HEK293T (cell line): ENCODE measurements around the gene NARF.

ENCODE experiments used
- CTCF ChIA-PET: fragments of 350-600 bp; formaldehyde crosslinking; extraction: SDS; loops from one replicate; lab custom pipeline; 2021; ENCODE audit warnings: antibody characterized with exemption, inconsistent platforms; lab: Yijun Ruan, JAX
- POLR2A ChIA-PET: fragments of 350-600 bp; formaldehyde crosslinking; extraction: SDS; loops from one replicate; lab custom pipeline; 2020; ENCODE audit warnings: antibody characterized with exemption, inconsistent platforms; lab: Yijun Ruan, JAX
- DNase-seq: peaks from one replicate; pipeline ENCODE4 v3.0.0; 2012; ENCODE audit warnings: mixed read lengths; ENCODE audit errors: extremely low spot score
- ARNT ChIP-seq: fragments of 450-650 bp; IDR thresholded peaks from 2 replicates; pipeline ENCODE4 v1.6.1; 2017; ENCODE audit warnings: mild to moderate bottlenecking
- BHLHE40 ChIP-seq: fragments of 450-650 bp; IDR thresholded peaks from 2 replicates; pipeline ENCODE4 v1.6.1; 2016; ENCODE audit warnings: mild to moderate bottlenecking, moderate library complexity, borderline replicate concordance
- CTBP1 ChIP-seq: fragments of 450-650 bp; IDR thresholded peaks from 2 replicates; pipeline ENCODE4 v1.6.1; 2016; ENCODE audit warnings: borderline replicate concordance
- ELF4 ChIP-seq: fragments of 450-650 bp; IDR thresholded peaks from 2 replicates; pipeline ENCODE4 v1.6.1; 2017; ENCODE audit warnings: antibody characterized with exemption
- FOXA1 ChIP-seq: fragments of 450-650 bp; IDR thresholded peaks from 2 replicates; pipeline ENCODE4 v1.6.1; 2016; ENCODE audit warnings: mild to moderate bottlenecking
- FOXK2 ChIP-seq: fragments of 450-650 bp; IDR thresholded peaks from 2 replicates; pipeline ENCODE4 v1.6.1; 2016; ENCODE audit warnings: mild to moderate bottlenecking
- FOXM1 ChIP-seq: fragments of 450-650 bp; IDR thresholded peaks from 2 replicates; pipeline ENCODE4 v1.6.1; 2017; ENCODE audit warnings: mild to moderate bottlenecking, borderline replicate concordance
- HDGF ChIP-seq: fragments of 450-650 bp; IDR thresholded peaks from 2 replicates; pipeline ENCODE4 v1.6.1; 2017; ENCODE audit warnings: antibody characterized with exemption, borderline replicate concordance
- L3MBTL2 ChIP-seq: fragments of 450-650 bp; conservative IDR thresholded peaks from 2 replicates; pipeline ENCODE4 v1.6.1; 2016; ENCODE audit warnings: mild to moderate bottlenecking
- LEF1 ChIP-seq: fragments of 450-650 bp; IDR thresholded peaks from 2 replicates; pipeline ENCODE4 v1.6.1; 2017; ENCODE audit warnings: mild to moderate bottlenecking, borderline replicate concordance
- NFRKB ChIP-seq: fragments of 450-650 bp; IDR thresholded peaks from 2 replicates; pipeline ENCODE4 v1.6.1; 2016; ENCODE audit warnings: mild to moderate bottlenecking, moderate library complexity
- SP1 ChIP-seq: fragments of 450-650 bp; IDR thresholded peaks from 2 replicates; pipeline ENCODE4 v1.6.1; 2017
- SUZ12 ChIP-seq: fragments of 450-650 bp; IDR thresholded peaks from 2 replicates; pipeline ENCODE4 v1.6.1; 2016; ENCODE audit warnings: mild to moderate bottlenecking
- TARDBP ChIP-seq: fragments of 450-650 bp; IDR thresholded peaks from 2 replicates; pipeline ENCODE4 v1.6.1; 2016
- ZNF384 ChIP-seq: fragments of 450-650 bp; IDR thresholded peaks from 2 replicates; pipeline ENCODE4 v1.6.1; 2016
- TF ChIP-seq, protein P1 (sequence below): fragments of 450-650 bp; IDR thresholded peaks from 2 replicates; pipeline ENCODE4 v1.6.1; 2016

Gene NARF

DNA sequence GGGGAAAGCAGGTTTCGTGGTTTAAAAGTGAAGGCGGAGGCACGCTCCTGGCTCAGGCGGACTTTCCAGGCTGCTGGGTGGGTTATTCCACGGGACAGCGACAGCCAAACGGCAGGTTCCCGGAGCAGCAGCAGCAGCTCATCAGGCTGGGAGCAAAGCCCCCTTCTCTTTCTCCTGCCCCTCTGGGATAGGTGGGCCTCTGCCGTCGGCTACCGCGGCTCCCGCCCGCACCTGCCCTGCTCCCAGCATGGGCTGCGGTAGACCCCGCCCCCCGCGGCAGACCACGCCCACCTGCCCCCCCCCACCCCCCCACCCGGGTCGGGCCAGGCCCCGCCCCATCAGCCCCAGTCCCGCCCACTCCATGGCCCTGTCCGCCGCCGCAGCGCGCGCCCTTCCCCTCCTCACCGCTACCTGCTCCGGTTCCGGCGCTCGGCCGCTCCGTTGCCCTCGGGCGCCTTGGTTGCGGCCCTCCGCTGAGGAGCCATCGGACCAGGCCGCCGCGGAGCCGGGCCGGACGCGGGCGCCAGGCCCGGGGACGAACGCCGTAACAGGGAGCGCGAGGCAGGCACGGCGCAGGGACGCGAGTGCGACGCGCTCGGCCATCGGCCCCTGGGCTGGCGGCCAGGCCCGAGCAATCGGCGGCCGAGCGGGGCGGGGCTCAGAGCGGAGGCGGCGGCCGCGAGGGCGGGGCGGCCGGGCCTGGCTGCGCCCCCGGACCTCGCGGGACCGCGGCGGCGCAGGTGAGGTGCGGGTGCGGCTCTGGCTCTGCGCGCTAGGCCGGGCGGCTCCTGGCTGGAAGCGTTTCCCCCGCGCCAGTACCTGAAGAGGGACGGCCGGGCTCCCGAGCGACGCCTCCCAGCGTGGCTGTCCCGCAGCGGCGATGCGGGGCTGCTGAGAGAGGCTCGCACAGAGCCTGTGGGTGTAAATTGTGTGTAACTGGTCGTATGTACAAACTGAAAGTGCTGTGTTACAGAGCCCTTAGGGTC is 40.2 kb upstream of the NARF start, which contains the start of the genes HEXD and OGFOD3:
Gene HEXD (plus strand): TSS at position 347 of the 986 bp plus-strand sequence. CDS start 1,453 bp downstream, outside the sequence.
Gene OGFOD3 (minus strand): TSS at position 586 of the 986 bp plus-strand sequence. CDS start 101 bp downstream, at position 485.
- DNase-seq = peak; percentile 98
- TF ChIP-seq, protein P1, sequence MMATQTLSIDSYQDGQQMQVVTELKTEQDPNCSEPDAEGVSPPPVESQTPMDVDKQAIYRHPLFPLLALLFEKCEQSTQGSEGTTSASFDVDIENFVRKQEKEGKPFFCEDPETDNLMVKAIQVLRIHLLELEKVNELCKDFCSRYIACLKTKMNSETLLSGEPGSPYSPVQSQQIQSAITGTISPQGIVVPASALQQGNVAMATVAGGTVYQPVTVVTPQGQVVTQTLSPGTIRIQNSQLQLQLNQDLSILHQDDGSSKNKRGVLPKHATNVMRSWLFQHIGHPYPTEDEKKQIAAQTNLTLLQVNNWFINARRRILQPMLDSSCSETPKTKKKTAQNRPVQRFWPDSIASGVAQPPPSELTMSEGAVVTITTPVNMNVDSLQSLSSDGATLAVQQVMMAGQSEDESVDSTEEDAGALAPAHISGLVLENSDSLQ = no peak
- TF ChIP-seq ZNF384 (no peak), BHLHE40 (no peak), FOXM1 (peak; percentile 93), TARDBP (no peak), SP1 (no peak), L3MBTL2 (peak; percentile 45), LEF1 (peak; percentile 49; the same call in 1 of the 2 replicates), FOXK2 (no peak), SUZ12 (no peak), HDGF (no peak), ELF4 (no peak), CTBP1 (no peak), ARNT (peak; percentile 88), NFRKB (no peak), FOXA1 (no peak)
- ChIA-PET POLR2A (interaction anchor here (1.1 to 1.2 kb wide), 2 partner anchors 27 to 52 kb away, joined by 3 read pairs; no protein-coding TSS in a partner anchor), CTCF (interaction anchor here (0.6 to 1.0 kb wide), 2 partner anchors 9 to 28 kb away, joined by 3 to 5 read pairs; no protein-coding TSS in a partner anchor)

DNA sequence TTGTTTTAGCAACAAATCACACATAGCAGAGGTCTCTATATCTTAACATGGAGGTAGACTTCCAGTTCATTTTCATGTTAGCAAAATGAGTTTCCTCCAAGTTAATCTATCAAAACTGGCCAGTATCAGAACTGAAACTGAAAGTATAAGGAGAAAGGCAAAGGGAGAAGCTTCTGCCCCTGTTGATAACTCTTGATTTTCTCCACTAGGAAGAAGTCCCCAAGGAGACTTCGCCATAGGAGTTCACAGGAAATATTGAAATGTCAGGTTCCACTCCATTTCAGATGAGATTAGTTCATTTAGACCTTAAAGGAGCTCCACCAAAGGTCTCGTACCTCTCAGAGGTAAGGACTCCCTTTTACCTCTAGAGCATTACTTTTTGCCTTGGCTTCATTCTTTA is 39.0 kb upstream of the NARF start:
- no peak for DNase-seq
- TF ChIP-seq HDGF (no peak), FOXA1 (no peak), L3MBTL2 (no peak), SP1 (no peak), ELF4 (no peak), ARNT (no peak), ZNF384 (no peak), BHLHE40 (no peak), SUZ12 (no peak), NFRKB (no peak), LEF1 (no peak), FOXK2 (no peak)
- TF ChIP-seq, protein P1 = no peak
- ChIA-PET POLR2A (interaction anchor here (1.1 kb wide), 1 partner anchor 26 kb away, joined by 3 read pairs; no protein-coding TSS in a partner anchor), CTCF (interaction anchor here (0.6 kb wide), 1 partner anchor 30 kb away, joined by 3 read pairs; no protein-coding TSS in a partner anchor)

- ChIA-PET POLR2A (interaction anchor here (0.7 kb wide), 1 partner anchor 47 kb away, joined by 3 read pairs; no protein-coding TSS in a partner anchor), CTCF (interaction anchor here (0.8 to 1.0 kb wide), 3 partner anchors 12 to 70 kb away, joined by 3 to 4 read pairs (median 3); no protein-coding TSS in a partner anchor)
- DNase-seq = peak; percentile 55
- TF ChIP-seq HDGF (no peak), L3MBTL2 (no peak), ARNT (no peak), ELF4 (no peak), FOXA1 (no peak), ZNF384 (no peak), BHLHE40 (no peak), FOXM1 (no peak), NFRKB (no peak), FOXK2 (no peak), SP1 (no peak), SUZ12 (no peak), LEF1 (no peak), TARDBP (no peak), CTBP1 (no peak)
- TF ChIP-seq, protein P1 = no peak
Observed at GRCh38 chr17:82424001-82424862, 34.3 kb upstream of the NARF start.

DNA sequence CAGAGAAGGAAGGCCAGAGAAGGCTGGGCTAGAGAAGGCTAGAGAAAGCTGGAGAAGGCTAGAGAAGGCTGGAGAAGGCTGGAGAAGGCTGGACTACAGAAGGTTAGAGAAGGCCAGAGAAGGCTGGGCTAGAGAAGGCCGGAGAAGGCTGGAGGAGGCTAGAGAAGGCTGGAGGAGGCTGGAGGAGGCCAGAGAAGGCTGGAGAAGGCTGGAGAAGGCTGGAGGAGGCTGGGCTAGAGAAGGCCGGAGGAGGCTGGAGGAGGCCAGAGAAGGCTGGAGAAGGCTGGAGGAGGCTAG is 33.7 kb upstream of the NARF start:
- CTCF ChIA-PET = interaction anchor here (0.8 to 1.0 kb wide), 3 partner anchors 11 to 70 kb away, joined by 3 to 4 read pairs (median 3); no protein-coding TSS in a partner anchor
- POLR2A ChIA-PET = interaction anchor here (0.7 kb wide), 1 partner anchor 47 kb away, joined by 3 read pairs; no protein-coding TSS in a partner anchor
- no peak for DNase-seq
- TF ChIP-seq TARDBP = no peak
- no peak for TF ChIP-seq HDGF
- no peak for TF ChIP-seq LEF1
- no peak for TF ChIP-seq NFRKB
- TF ChIP-seq BHLHE40 = no peak
- no peak for TF ChIP-seq CTBP1
- no peak for TF ChIP-seq ARNT
- TF ChIP-seq FOXA1 = no peak
- TF ChIP-seq L3MBTL2 = no peak
- TF ChIP-seq ELF4 = no peak
- TF ChIP-seq FOXK2 = no peak
- no peak for TF ChIP-seq SUZ12
- TF ChIP-seq ZNF384 = no peak
- no peak for TF ChIP-seq FOXM1
- TF ChIP-seq, protein P1 = no peak
- no peak for TF ChIP-seq SP1
